ENCODE data around the gene AOPEP.

GRCh38 chr9:94926431-94926800 lies 199.9 kb downstream of the AOPEP start:
- no peak for TF ChIP-seq POLR2A (IDR thresholded peaks at IDR 0.05)
- no peak for TF ChIP-seq CTCF (IDR thresholded peaks at IDR 0.05)
- no peak for TF ChIP-seq EP300 (IDR thresholded peaks at IDR 0.05)
